ENCODE data around the gene TRIM63. TPM values are rescaled to one million over a fixed set of nuclear protein-coding genes. Genes with fewer than 3 reads are reported as not detected.

Gene TRIM63
- total and polyA plus RNA-seq, 9 of the 15 experiments (the other 6 are each of a cell fraction or from before 2014, with no cell fraction given), result 0.08 to 0.57 (median 0.36) TPM

GRCh38 chr1:26031196-26031595 is 36.2 kb downstream of the TRIM63 start (continued):
- TF ChIP-seq ARID3A (IDR thresholded peaks at IDR 0.05; ENCODE audit: borderline replicate concordance, low read depth, low read length), result no peak
- no peak for TF ChIP-seq POLR2B (IDR thresholded peaks at IDR 0.05; ENCODE audit: low read depth, partially characterized antibody)
- TF ChIP-seq MTA1 (IDR thresholded peaks at IDR 0.05; ENCODE audit: borderline replicate concordance), result no peak
- TF ChIP-seq SMARCE1 (IDR thresholded peaks at IDR 0.05), result no peak
- TF ChIP-seq ZBTB26 (CRISPR knock-in tag; IDR thresholded peaks at IDR 0.05), result no peak
- no peak for TF ChIP-seq FOXP4 (CRISPR knock-in tag; IDR thresholded peaks at IDR 0.05; ENCODE audit: borderline replicate concordance)
